HepG2 (cell line): ENCODE results near the gene BCL2L2. TPM values are rescaled to one million over a fixed set of nuclear protein-coding genes. Genes with fewer than 3 reads are reported as not detected.

Source experiments
- ATRX ChIP-seq: sonication (generic); formaldehyde crosslinking; IDR thresholded peaks from 2 replicates; pipeline ENCODE4 v1.4.0; 2020; ENCODE audit warnings: missing genetic modification reagents, borderline replicate concordance
- DMAP1 ChIP-seq: IDR thresholded peaks from 2 replicates; pipeline ENCODE4 v1.6.1; 2016
- DPF2 ChIP-seq: sonication (generic); formaldehyde crosslinking; IDR thresholded peaks from 2 replicates; pipeline ENCODE4 v1.4.0; 2020; ENCODE audit warnings: mild to moderate bottlenecking, low read depth, missing genetic modification reagents, borderline replicate concordance
- ELF3 ChIP-seq: IDR thresholded peaks from 2 replicates; pipeline ENCODE4 v1.6.1; 2016; ENCODE audit warnings: missing genetic modification reagents, missing compliant biosample characterization
- ETV5 ChIP-seq: IDR thresholded peaks from 2 replicates; pipeline ENCODE4 v1.6.1; 2018; ENCODE audit warnings: missing biosample characterization, missing genetic modification reagents, inconsistent platforms, borderline replicate concordance
- FOXM1 ChIP-seq: sonication (generic); formaldehyde crosslinking; IDR thresholded peaks from 2 replicates; pipeline ENCODE4 v1.5.0; 2020; ENCODE audit warnings: missing genetic modification reagents
- JARID2 ChIP-seq: sonication (generic); formaldehyde crosslinking; IDR thresholded peaks from 2 replicates; pipeline ENCODE4 v1.8.1; 2023; ENCODE audit warnings: missing genetic modification reagents, inconsistent platforms; ENCODE audit not compliant: insufficient replicate concordance
- KLF12 ChIP-seq: sonication (generic); formaldehyde crosslinking; IDR thresholded peaks from 2 replicates; pipeline ENCODE4 v1.4.0; 2020; ENCODE audit warnings: missing genetic modification reagents, borderline replicate concordance
- PRMT3 ChIP-seq: sonication (generic); formaldehyde crosslinking; IDR thresholded peaks from 2 replicates; pipeline ENCODE4 v1.8.1; 2022; ENCODE audit warnings: low read depth, mild to moderate bottlenecking, moderate library complexity, missing genetic modification reagents, borderline replicate concordance
- ZNF251 ChIP-seq: sonication (generic); formaldehyde crosslinking; IDR thresholded peaks from 2 replicates; pipeline ENCODE4 v1.9.0; 2021; ENCODE audit warnings: mild to moderate bottlenecking, missing genetic modification reagents
- ZNF256 ChIP-seq: sonication (generic); formaldehyde crosslinking; conservative IDR thresholded peaks from 2 replicates; pipeline ENCODE4 v1.4.0; 2020; ENCODE audit warnings: missing genetic modification reagents
- ZNF3 ChIP-seq: IDR thresholded peaks from 2 replicates; pipeline ENCODE4 v1.7.0; 2017; ENCODE audit warnings: inconsistent platforms
- ZNF335 ChIP-seq: sonication (generic); formaldehyde crosslinking; IDR thresholded peaks from 2 replicates; pipeline ENCODE4 v1.4.0; 2020; ENCODE audit warnings: missing genetic modification reagents
- ZNF431 ChIP-seq: sonication (generic); formaldehyde crosslinking; IDR thresholded peaks from 2 replicates; pipeline ENCODE4 v1.9.0; 2022; ENCODE audit warnings: missing genetic modification reagents, low read depth, mild to moderate bottlenecking, borderline replicate concordance
- ZNF44 ChIP-seq: sonication (generic); formaldehyde crosslinking; IDR thresholded peaks from 2 replicates; pipeline ENCODE4 v1.5.1; 2020; ENCODE audit warnings: mild to moderate bottlenecking, missing genetic modification reagents
- ZNF616 ChIP-seq: sonication (generic); formaldehyde crosslinking; IDR thresholded peaks from 2 replicates; pipeline ENCODE4 v1.5.0; 2020; ENCODE audit warnings: low read depth, mild to moderate bottlenecking, missing genetic modification reagents
- ZNF773 ChIP-seq: sonication (generic); formaldehyde crosslinking; IDR thresholded peaks from 2 replicates; pipeline ENCODE4 v1.4.0; 2020; ENCODE audit warnings: missing genetic modification reagents, borderline replicate concordance
- ZNF839 ChIP-seq: sonication (generic); formaldehyde crosslinking; IDR thresholded peaks from 2 replicates; pipeline ENCODE4 v1.4.0; 2020; ENCODE audit warnings: missing genetic modification reagents, mild to moderate bottlenecking, borderline replicate concordance
- polyA plus RNA-seq, 8 experiments: library from polyadenylated mRNA; depleted of rRNA in 3 of 8; stranded (reverse) in 7 of 8; unstranded in 1 of 8; fragments of >200 nt; fragmentation: Illumina TruSeq in 4 of 8; extraction: Trizol in 4 of 8; gene quantifications; 2 replicates each; pipeline versions ENCODE4 v1.2.1 to v1.2.3, GENCODE V29; 2011 to 2016; ENCODE audit warnings: low read depth in 4 of 8, missing spikeins in 1 of 8, mixed read lengths in 1 of 8; ENCODE audit not compliant: insufficient read depth in 1 of 8
- total RNA-seq, 5 experiments: library from RNA; depleted of rRNA; stranded (reverse); fragments of >200 nt; fragmentation: Illumina TruSeq; extraction: Trizol; gene quantifications; 2 replicates each; pipeline ENCODE4 v1.2.3, GENCODE V29; 2016; ENCODE audit warnings: low read depth in 1 of 5
- TF ChIP-seq, protein P1 (sequence below), 2 experiments: sonication (generic) in 1 of 2; formaldehyde crosslinking in 1 of 2; IDR thresholded peaks; 2 replicates each; pipeline versions ENCODE4 v1.4.0 to v1.6.1; 2016 to 2020; ENCODE audit warnings: borderline replicate concordance in 1 of 2, low read depth in 1 of 2, mild to moderate bottlenecking in 1 of 2, missing genetic modification reagents in 1 of 2
- TF ChIP-seq, protein P2 (sequence below): sonication (generic); formaldehyde crosslinking; IDR thresholded peaks from 2 replicates; pipeline ENCODE4 v1.8.0; 2023; ENCODE audit warnings: mild to moderate bottlenecking, missing genetic modification reagents
- TF ChIP-seq, protein P3 (sequence below): IDR thresholded peaks from 2 replicates; pipeline ENCODE4 v1.6.1; 2018; ENCODE audit warnings: missing genetic modification reagents
- TF ChIP-seq, protein P4 (sequence below): sonication (generic); formaldehyde crosslinking; conservative IDR thresholded peaks from 2 replicates; pipeline ENCODE4 v1.8.0; 2022; ENCODE audit warnings: low read depth, missing genetic modification reagents

BCL2L2 gene
- total and polyA plus RNA-seq, 2 of the 13 experiments (the other 11 are each of a cell fraction or from before 2014, with no cell fraction given): 28.1 to 49.8 TPM

DNA sequence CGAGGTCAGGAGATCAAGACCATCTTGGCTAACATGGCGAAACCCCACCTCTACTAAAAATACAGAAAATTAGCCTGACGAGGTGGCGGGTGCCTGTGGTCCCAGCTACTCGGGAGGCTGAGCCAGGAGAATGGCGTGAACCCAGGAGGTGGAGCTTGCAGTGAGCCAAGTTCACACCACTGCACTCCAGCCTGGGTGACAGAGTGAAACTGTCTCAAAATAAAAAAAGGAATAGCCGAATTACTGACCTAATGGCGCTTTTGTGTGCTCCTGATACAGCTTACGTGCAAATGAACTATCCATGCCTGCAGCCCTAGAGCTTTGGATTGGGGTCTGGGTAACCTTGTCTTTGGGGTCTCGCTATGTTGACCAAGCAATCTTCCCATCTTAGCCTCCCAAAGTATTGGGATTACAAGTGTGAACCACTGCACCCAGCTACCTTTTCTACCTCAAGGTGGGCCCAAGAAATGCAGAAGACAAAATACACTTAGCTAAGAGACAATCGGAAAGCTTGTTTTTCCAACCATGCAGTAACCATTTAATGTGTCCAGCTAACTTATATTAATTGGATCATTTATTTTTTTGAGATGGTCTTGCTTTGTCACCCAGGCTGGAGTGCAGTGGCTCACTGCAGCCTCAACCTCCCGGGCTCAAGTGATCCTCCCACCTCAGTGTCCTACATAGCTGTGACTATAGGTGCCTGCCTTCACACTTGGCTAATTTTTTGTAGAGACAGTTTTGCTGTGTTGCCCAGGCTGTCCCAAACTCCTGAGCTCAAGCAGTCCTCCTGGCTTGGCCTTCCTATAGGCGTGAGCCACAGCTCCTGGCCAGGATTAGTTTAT is 20.1 kb downstream of the BCL2L2 start (continued):
- TF ChIP-seq DPF2 (CRISPR knock-in tag): no peak
- no peak for TF ChIP-seq ZNF3 (CRISPR knock-in tag)
- no peak for TF ChIP-seq ELF3 (CRISPR knock-in tag)
- no peak for TF ChIP-seq ZNF616
- TF ChIP-seq JARID2 (CRISPR knock-in tag): no peak
- TF ChIP-seq DMAP1 (CRISPR knock-in tag): no peak
- no peak for TF ChIP-seq PRMT3
- TF ChIP-seq ZNF431: no peak
- TF ChIP-seq, protein P1, sequence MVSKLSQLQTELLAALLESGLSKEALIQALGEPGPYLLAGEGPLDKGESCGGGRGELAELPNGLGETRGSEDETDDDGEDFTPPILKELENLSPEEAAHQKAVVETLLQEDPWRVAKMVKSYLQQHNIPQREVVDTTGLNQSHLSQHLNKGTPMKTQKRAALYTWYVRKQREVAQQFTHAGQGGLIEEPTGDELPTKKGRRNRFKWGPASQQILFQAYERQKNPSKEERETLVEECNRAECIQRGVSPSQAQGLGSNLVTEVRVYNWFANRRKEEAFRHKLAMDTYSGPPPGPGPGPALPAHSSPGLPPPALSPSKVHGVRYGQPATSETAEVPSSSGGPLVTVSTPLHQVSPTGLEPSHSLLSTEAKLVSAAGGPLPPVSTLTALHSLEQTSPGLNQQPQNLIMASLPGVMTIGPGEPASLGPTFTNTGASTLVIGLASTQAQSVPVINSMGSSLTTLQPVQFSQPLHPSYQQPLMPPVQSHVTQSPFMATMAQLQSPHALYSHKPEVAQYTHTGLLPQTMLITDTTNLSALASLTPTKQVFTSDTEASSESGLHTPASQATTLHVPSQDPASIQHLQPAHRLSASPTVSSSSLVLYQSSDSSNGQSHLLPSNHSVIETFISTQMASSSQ (IDR thresholded peaks at IDR 0.05; ENCODE audit: low read depth): peak; percentile 41; the same call in 1 of the 2 replicates
- TF ChIP-seq, protein P1 (CRISPR knock-in tag; IDR thresholded peaks at IDR 0.05; ENCODE audit: borderline replicate concordance): 0 out of 2 replicates have a peak, but pooled peaks have one; percentile 34
- TF ChIP-seq, protein P2, sequence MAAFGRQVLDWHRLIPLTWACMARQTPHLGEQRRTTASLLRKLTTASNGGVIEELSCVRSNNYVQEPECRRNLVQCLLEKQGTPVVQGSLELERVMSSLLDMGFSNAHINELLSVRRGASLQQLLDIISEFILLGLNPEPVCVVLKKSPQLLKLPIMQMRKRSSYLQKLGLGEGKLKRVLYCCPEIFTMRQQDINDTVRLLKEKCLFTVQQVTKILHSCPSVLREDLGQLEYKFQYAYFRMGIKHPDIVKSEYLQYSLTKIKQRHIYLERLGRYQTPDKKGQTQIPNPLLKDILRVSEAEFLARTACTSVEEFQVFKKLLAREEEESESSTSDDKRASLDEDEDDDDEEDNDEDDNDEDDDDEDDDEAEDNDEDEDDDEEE (CRISPR knock-in tag): no peak
- TF ChIP-seq ZNF839 (CRISPR knock-in tag): no peak
- no peak for TF ChIP-seq ZNF256
- TF ChIP-seq, protein P3, sequence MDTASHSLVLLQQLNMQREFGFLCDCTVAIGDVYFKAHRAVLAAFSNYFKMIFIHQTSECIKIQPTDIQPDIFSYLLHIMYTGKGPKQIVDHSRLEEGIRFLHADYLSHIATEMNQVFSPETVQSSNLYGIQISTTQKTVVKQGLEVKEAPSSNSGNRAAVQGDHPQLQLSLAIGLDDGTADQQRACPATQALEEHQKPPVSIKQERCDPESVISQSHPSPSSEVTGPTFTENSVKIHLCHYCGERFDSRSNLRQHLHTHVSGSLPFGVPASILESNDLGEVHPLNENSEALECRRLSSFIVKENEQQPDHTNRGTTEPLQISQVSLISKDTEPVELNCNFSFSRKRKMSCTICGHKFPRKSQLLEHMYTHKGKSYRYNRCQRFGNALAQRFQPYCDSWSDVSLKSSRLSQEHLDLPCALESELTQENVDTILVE: 0 out of 2 replicates have a peak, but pooled peaks have one; percentile 29
- no peak for TF ChIP-seq ATRX (CRISPR knock-in tag)
- TF ChIP-seq FOXM1 (CRISPR knock-in tag): no peak
- TF ChIP-seq KLF12 (CRISPR knock-in tag): 0 out of 2 replicates have a peak, but pooled peaks have one; percentile 4
- no peak for TF ChIP-seq ZNF251 (CRISPR knock-in tag)
- TF ChIP-seq, protein P4, sequence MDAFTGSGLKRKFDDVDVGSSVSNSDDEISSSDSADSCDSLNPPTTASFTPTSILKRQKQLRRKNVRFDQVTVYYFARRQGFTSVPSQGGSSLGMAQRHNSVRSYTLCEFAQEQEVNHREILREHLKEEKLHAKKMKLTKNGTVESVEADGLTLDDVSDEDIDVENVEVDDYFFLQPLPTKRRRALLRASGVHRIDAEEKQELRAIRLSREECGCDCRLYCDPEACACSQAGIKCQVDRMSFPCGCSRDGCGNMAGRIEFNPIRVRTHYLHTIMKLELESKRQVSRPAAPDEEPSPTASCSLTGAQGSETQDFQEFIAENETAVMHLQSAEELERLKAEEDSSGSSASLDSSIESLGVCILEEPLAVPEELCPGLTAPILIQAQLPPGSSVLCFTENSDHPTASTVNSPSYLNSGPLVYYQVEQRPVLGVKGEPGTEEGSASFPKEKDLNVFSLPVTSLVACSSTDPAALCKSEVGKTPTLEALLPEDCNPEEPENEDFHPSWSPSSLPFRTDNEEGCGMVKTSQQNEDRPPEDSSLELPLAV (CRISPR knock-in tag): no peak
- TF ChIP-seq ETV5: no peak
- no peak for TF ChIP-seq ZNF44 (CRISPR knock-in tag)
- TF ChIP-seq ZNF335 (CRISPR knock-in tag): no peak
- no peak for TF ChIP-seq ZNF773 (CRISPR knock-in tag)
